Right ventricle myocardium superior (tissue), 1 donor: ENCODE data around the gene POLR1H. TPM values are rescaled to one million over a fixed set of nuclear protein-coding genes. Genes with fewer than 3 reads are reported as not detected.

ENCODE experiments used
- ATAC-seq: fragments of 200-7000 bp; cut with Tn5 transposase; one replicate; pipeline ENCODE4 v1.9.1; 2020; ENCODE audit warnings: mild to moderate bottlenecking; ENCODE audit not compliant: poor library complexity
- DNase-seq: peaks from one replicate; pipeline ENCODE4 v3.0.0-alpha.2; 2020
- intact Hi-C: fragments of 100-400 bp; cut with DNase I; formaldehyde crosslinking; loops from one replicate; pipeline ENCODE4 v1.11.2; 2022
- total RNA-seq: library from RNA; stranded (reverse); fragmentation: NEBNext Ultra II Directional; extraction: Animal tissue kit (Norgen Biotek cat#: 25700); gene quantifications from one replicate; pipeline ENCODE4 v1.2.1, GENCODE V29; 2021
- donor health status: DM: no; HTN: yes; CAD: no; lungs with severe emphysema.

The POLR1H gene
- total RNA-seq, 1 donor from 2014 or later: 12.2 TPM

- no peak for ATAC-seq
- intact Hi-C loops: no loop called here
Measured at GRCh38 chr6:30112402-30112994, 51.4 kb downstream of the POLR1H start.

DNA sequence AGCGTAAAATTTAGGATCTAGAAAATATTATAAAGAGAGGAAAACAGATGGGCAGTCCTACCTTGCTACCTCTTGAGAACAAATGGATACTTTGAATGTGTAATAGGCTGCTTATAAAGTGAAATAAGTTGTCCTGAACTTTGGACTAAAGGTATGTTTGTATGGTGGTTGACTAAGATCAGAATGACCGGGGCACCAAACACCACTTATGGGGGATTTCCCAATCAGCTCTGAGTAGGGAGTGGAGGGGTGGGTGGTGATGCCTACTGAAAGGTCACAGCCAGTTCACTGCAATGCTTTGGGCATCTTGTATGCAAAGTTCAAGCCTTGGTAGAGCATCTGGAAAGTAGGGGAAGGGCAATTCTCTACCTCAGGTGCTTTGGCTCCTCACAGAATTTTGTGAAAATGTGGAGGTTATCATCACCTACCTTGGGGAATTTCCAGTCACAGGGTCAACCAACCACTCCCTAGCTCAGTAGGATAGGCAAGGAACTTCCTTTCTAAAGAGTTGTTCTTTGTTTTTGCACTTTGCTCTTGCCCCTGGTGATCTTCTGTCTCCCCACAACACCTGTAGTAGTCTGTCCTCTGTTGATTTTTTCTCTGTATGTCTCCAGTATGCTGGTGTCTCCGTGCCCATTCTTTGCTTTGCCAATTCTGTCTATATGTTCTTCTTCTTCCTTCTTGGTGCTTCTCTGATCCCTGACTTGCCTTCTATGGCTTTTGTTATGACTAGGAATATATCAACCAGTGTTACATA, 52.1 kb downstream of the POLR1H start, which contains the start of gene TRIM31:
TSS of gene TRIM31 (minus strand) at position 88 of the 757 bp plus-strand sequence. CDS start 285 bp downstream, outside the sequence.
- ATAC-seq: no peak
- no peak for DNase-seq
- intact Hi-C loops: no loop called here

More at GRCh38 chr6:30112402-30112994, 51.4 kb downstream of the POLR1H start:
- no peak for DNase-seq

- intact Hi-C loops: no loop called here
- DNase-seq: no peak
- no peak for ATAC-seq
Measured at GRCh38 chr6:30113841-30114240, 52.8 kb downstream of the POLR1H start.

Other genes with a start within 250 kb of the POLR1H start
- gene HLA-G, start 233.4 kb upstream of the POLR1H start, total RNA-seq: not detected
- 222 TPM for gene HLA-A, start 118.7 kb upstream of the POLR1H start, total RNA-seq
- gene PPP1R11, start 5.9 kb downstream of the POLR1H start, total RNA-seq: 40.9 TPM
- gene RNF39, start 14.5 kb downstream of the POLR1H start, total RNA-seq: not detected
- not detected for gene TRIM31, start 51.8 kb downstream of the POLR1H start, total RNA-seq
- not detected for gene TRIM40, start 74.9 kb downstream of the POLR1H start, total RNA-seq
- gene TRIM10, start 99.9 kb downstream of the POLR1H start, total RNA-seq: not detected
- gene TRIM15, start 102.3 kb downstream of the POLR1H start, total RNA-seq: not detected
- 17.8 TPM for gene TRIM26, start 152.1 kb downstream of the POLR1H start, total RNA-seq